Measurements from ENCODE around the gene FNIP1.
"Not testable (repeated sequence)": the region's sequence is repeated elsewhere in the genome, so short reads cannot be mapped to it uniquely, and the experiment has no call there.

Gene FNIP1

DNA sequence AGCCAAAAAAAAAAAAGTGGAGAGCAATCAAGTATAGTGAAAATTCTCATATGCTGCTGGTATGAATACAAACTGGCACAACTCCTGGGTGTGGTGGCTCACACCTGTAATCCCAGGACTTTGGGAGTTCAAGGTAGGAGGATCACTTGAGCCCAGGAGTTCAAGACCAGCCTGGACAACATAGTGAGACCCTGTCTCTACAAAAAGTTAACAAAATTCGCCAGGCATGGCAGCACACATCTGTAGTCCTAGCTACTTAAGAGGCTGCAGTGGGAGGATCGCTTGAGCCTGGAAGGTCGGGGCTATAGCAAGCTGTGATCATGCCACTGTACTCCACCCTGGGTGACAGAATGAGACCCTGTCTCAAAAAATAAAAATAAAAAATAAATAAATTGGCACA is 51.7 kb downstream of the FNIP1 start:
- TF ChIP-seq, protein P1, sequence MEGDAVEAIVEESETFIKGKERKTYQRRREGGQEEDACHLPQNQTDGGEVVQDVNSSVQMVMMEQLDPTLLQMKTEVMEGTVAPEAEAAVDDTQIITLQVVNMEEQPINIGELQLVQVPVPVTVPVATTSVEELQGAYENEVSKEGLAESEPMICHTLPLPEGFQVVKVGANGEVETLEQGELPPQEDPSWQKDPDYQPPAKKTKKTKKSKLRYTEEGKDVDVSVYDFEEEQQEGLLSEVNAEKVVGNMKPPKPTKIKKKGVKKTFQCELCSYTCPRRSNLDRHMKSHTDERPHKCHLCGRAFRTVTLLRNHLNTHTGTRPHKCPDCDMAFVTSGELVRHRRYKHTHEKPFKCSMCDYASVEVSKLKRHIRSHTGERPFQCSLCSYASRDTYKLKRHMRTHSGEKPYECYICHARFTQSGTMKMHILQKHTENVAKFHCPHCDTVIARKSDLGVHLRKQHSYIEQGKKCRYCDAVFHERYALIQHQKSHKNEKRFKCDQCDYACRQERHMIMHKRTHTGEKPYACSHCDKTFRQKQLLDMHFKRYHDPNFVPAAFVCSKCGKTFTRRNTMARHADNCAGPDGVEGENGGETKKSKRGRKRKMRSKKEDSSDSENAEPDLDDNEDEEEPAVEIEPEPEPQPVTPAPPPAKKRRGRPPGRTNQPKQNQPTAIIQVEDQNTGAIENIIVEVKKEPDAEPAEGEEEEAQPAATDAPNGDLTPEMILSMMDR (IDR thresholded peaks at IDR 0.05; ENCODE audit: insufficient read depth, low read length, missing control alignments): no peak
- CTCF ChIA-PET: no interaction called here
- no peak overlapping the region for H3K4me3 ChIP-seq (ENCODE audit: low read depth, low read length)
- POLR2A ChIA-PET: no interaction called here
- DNase-seq (ENCODE audit: low read depth, low spot score): no peak

DNA sequence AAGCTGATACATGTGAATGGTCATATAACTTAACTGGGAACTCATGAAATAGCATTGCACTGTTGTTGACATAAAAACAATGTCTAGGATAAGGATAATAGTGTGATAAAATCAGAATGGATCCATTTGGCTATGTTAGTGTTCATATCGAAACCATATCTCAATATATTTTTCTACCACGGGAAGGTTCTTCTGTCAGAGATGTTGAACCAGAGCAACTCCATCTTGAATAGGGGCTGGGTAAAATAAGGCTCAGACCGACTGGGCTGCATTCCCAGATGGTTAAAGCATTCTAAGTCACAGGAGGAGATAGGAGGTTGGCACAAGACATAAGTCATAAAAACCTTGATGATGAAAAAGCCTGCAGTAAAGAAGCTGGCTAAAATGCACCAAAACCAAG is 56.3 kb downstream of the FNIP1 start:
- DNase-seq (ENCODE audit: low read depth, low spot score): no peak
- TF ChIP-seq, protein P1 (IDR thresholded peaks at IDR 0.05; ENCODE audit: insufficient read depth, low read length, missing control alignments): no peak
- ChIA-PET CTCF (interaction anchor here (1.0 kb wide), 1 partner anchor 13 kb away, joined by 3 read pairs; no protein-coding TSS in a partner anchor), POLR2A (no interaction called here)
- no peak overlapping the region for H3K4me3 ChIP-seq (ENCODE audit: low read depth, low read length)

DNA sequence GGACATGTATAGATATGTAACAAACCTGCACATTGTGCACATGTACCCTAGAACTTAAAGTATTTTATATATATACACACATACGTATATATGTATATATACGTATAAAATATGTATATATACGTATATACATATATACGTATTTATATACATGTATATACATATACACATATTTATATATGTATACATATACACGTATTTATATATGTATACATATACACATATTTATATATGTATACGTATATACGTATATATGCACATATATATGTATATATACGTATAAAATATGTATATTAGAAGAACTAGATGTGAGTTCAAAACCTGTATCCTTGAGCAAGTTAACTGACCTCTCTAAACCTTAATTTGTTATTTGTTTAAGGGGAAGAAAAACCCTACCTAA is 61.4 kb downstream of the FNIP1 start:
- no peak overlapping the region for H3K4me3 ChIP-seq (ENCODE audit: low read depth, low read length)
- POLR2A ChIA-PET: no interaction called here
- no peak for DNase-seq (ENCODE audit: low read depth, low spot score)
- TF ChIP-seq, protein P1 (IDR thresholded peaks at IDR 0.05; ENCODE audit: insufficient read depth, low read length, missing control alignments): no peak
- CTCF ChIA-PET: no interaction called here

DNA sequence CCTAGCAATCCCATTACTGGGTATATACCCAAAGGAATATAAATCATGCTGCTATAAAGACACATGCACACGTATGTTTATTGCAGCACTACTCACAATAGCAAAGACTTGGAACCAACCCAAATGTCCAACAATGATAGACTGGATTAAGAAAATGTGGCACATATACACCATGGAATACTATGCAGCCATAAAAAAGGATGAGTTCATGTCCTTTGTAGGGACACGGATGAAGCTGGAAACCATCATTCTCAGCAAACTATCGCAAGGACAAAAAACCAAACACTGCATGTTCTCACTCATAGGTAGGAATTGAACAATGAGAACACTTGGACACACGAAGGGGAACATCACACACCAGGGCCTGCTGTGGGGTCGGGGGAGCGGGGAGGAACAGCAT is 61.9 kb downstream of the FNIP1 start:
- CTCF ChIA-PET; POLR2A ChIA-PET; H3K4me3 ChIP-seq (ENCODE audit: low read depth, low read length); DNase-seq (ENCODE audit: low read depth, low spot score): not testable (repeated sequence)

GRCh38 chr5:131729292-131729691 is 67.5 kb downstream of the FNIP1 start:
- DNase-seq (ENCODE audit: low read depth, low spot score); POLR2A ChIA-PET; H3K4me3 ChIP-seq (ENCODE audit: low read depth, low read length): not testable (repeated sequence)
- CTCF ChIA-PET: interaction anchor here (0.7 to 1.1 kb wide), 2 partner anchors 45 to 70 kb away, joined by 3 read pairs; no protein-coding TSS in a partner anchor

DNA sequence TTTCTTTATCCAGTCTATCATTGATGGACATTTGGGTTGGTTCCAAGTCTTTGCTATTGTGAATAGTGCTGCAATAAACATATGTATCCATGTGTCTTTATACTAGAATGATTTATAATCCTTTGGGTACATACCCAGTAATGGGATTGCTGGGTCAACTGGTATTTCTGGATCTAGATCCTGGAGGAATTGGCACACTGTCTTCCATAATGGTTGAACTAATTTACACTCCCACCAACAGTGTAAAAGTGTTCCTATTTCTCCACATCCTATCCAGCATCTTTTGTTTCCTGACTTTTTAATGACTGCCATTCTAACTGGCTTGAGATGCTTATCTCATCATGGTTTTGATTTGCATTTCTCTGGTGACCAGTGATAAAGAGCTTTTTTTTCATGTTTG is 72.7 kb downstream of the FNIP1 start:
- DNase-seq (ENCODE audit: low read depth, low spot score); H3K4me3 ChIP-seq (ENCODE audit: low read depth, low read length); POLR2A ChIA-PET; CTCF ChIA-PET: not testable (repeated sequence)

GRCh38 chr5:131720714-131721113 is 76.1 kb downstream of the FNIP1 start:
- CTCF ChIA-PET: interaction anchor here (1.0 kb wide), 1 partner anchor 49 kb away, joined by 3 read pairs; no protein-coding TSS in a partner anchor
- H3K4me3 ChIP-seq (ENCODE audit: low read depth, low read length): no peak overlapping the region
- no peak for DNase-seq (ENCODE audit: low read depth, low spot score)
- TF ChIP-seq, protein P1 (IDR thresholded peaks at IDR 0.05; ENCODE audit: insufficient read depth, low read length, missing control alignments): no peak
- POLR2A ChIA-PET: no interaction called here

DNA sequence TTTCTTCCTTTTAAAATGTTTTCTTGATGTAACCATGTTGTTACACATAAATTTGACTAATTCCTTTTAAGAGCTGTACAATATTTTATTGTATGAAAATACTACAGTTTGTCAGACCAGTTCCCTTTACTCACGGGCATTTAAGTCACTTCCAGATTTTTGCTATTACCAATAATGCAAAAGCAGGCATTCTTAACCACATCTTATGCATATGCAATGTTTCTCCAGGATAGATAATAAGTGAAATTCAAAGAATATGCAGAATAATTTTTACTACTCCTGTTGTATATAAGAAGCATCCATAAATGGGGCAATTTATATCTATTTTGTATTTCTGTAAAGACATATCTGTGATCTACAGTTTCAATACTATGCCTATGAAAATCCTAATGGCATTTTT is 77.3 kb downstream of the FNIP1 start:
- no peak overlapping the region for H3K4me3 ChIP-seq (ENCODE audit: low read depth, low read length)
- ChIA-PET POLR2A (no interaction called here), CTCF (interaction anchor here (1.5 to 1.8 kb wide), 2 partner anchors 10 to 130 kb away, joined by 3 to 9 read pairs; no protein-coding TSS in a partner anchor)
- TF ChIP-seq, protein P1 (IDR thresholded peaks at IDR 0.05; ENCODE audit: insufficient read depth, low read length, missing control alignments): no peak
- no peak for DNase-seq (ENCODE audit: low read depth, low spot score)
